ENCODE data around the gene DNASE1L3.

The DNASE1L3 gene

DNA sequence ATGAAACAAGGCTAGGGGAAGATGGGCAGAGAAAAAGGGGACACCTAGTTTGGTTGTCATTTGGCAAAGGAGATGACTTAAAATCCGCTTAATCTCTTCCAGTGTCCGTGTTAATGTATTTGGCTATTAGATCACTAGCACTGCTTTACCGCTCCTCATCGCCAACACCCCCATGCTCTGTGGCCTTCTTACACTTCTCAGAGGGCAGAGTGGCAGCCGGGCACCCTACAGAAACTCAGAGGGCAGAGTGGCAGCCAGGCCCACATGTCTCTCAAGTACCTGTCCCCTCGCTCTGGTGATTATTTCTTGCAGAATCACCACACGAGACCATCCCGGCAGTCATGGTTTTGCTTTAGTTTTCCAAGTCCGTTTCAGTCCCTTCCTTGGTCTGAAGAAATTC lies 39.6 kb downstream of the DNASE1L3 start:
- no peak overlapping the region for H3K27ac ChIP-seq
- no peaks in the 10 kb centered on the region for H3K27me3 ChIP-seq (ENCODE audit: insufficient read depth, low read depth)
- no peak overlapping the region for H2AFZ ChIP-seq (ENCODE audit: low read depth)
- H3K79me2 ChIP-seq (ENCODE audit: insufficient read depth, low read depth): no peaks in the 10 kb centered on the region
- H4K20me1 ChIP-seq (ENCODE audit: insufficient read depth): no peaks in the 10 kb centered on the region
- no peaks in the 10 kb centered on the region for H3K4me1 ChIP-seq (ENCODE audit: low read depth, poor library complexity, severe bottlenecking)
- no peaks in the 10 kb centered on the region for H3K36me3 ChIP-seq (ENCODE audit: insufficient read depth)
- TF ChIP-seq, protein P1, sequence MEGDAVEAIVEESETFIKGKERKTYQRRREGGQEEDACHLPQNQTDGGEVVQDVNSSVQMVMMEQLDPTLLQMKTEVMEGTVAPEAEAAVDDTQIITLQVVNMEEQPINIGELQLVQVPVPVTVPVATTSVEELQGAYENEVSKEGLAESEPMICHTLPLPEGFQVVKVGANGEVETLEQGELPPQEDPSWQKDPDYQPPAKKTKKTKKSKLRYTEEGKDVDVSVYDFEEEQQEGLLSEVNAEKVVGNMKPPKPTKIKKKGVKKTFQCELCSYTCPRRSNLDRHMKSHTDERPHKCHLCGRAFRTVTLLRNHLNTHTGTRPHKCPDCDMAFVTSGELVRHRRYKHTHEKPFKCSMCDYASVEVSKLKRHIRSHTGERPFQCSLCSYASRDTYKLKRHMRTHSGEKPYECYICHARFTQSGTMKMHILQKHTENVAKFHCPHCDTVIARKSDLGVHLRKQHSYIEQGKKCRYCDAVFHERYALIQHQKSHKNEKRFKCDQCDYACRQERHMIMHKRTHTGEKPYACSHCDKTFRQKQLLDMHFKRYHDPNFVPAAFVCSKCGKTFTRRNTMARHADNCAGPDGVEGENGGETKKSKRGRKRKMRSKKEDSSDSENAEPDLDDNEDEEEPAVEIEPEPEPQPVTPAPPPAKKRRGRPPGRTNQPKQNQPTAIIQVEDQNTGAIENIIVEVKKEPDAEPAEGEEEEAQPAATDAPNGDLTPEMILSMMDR (conservative IDR thresholded peaks at IDR 0.05; ENCODE audit: low read depth, low read length): no peak
- no peak overlapping the region for H3K9ac ChIP-seq
- no peak overlapping the region for H3K4me3 ChIP-seq (IDR thresholded peaks at IDR 0.05; ENCODE audit: insufficient read depth, low read depth, low read length)
- H3K4me2 ChIP-seq: no peak overlapping the region

DNA sequence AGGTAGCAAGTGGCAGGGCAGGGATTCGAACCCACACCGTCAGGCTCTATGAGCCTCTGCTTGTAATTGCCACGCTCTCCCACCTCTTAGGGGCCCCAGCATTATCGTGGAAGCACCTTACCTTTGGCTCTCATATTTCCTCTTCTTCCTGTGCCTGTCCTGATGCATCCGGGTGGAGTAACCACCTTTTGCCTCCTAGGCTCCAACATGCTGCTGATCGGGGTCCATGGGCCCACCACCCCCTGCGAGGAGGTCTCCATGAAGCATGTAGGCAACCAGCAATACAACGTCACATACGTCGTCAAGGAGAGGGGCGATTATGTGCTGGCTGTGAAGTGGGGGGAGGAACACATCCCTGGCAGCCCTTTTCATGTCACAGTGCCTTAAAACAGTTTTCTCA lies 40.4 kb downstream of the DNASE1L3 start:
- H3K4me2 ChIP-seq: no peak overlapping the region
- H3K4me1 ChIP-seq (ENCODE audit: low read depth, poor library complexity, severe bottlenecking): no peaks in the 10 kb centered on the region
- no peak overlapping the region for H3K9ac ChIP-seq
- TF ChIP-seq, protein P1 (conservative IDR thresholded peaks at IDR 0.05; ENCODE audit: low read depth, low read length): no peak
- no peak overlapping the region for H3K4me3 ChIP-seq (IDR thresholded peaks at IDR 0.05; ENCODE audit: insufficient read depth, low read depth, low read length)
- H3K27me3 ChIP-seq (ENCODE audit: insufficient read depth, low read depth): no peaks in the 10 kb centered on the region
- H4K20me1 ChIP-seq (ENCODE audit: insufficient read depth): no peaks in the 10 kb centered on the region
- H3K36me3 ChIP-seq (ENCODE audit: insufficient read depth): no peaks in the 10 kb centered on the region
- no peaks in the 10 kb centered on the region for H3K79me2 ChIP-seq (ENCODE audit: insufficient read depth, low read depth)
- H2AFZ ChIP-seq (ENCODE audit: low read depth): no peak overlapping the region
- H3K27ac ChIP-seq: no peak overlapping the region

DNA sequence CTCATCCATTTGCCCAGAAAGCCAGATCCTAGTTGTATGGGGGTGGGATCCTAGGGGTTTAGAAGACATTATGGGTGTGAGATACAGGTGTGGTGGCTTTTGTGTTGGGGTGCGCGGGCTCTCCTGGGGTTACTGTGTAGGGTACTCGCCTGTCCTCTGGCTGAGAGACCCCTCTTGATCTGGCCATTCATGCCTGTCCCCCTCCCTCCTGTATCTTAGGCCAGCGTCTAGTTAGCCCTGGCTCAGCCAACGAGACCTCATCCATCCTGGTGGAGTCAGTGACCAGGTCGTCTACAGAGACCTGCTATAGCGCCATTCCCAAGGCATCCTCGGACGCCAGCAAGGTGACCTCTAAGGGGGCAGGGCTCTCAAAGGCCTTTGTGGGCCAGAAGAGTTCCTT lies 41.4 kb downstream of the DNASE1L3 start:
- Histone ChIP-seq H3K79me2 (ENCODE audit: insufficient read depth, low read depth) (no peaks in the 10 kb centered on the region), H3K4me3 (IDR thresholded peaks at IDR 0.05; ENCODE audit: insufficient read depth, low read depth, low read length) (no peak overlapping the region), H3K4me1 (ENCODE audit: low read depth, poor library complexity, severe bottlenecking) (no peaks in the 10 kb centered on the region), H2AFZ (ENCODE audit: low read depth) (no peak overlapping the region), H3K27ac (no peak overlapping the region), H4K20me1 (ENCODE audit: insufficient read depth) (no peaks in the 10 kb centered on the region), H3K36me3 (ENCODE audit: insufficient read depth) (no peaks in the 10 kb centered on the region), H3K9ac (no peak overlapping the region), H3K27me3 (ENCODE audit: insufficient read depth, low read depth) (no peaks in the 10 kb centered on the region), H3K4me2 (no peak overlapping the region)
- TF ChIP-seq, protein P1 (conservative IDR thresholded peaks at IDR 0.05; ENCODE audit: low read depth, low read length): no peak

DNA sequence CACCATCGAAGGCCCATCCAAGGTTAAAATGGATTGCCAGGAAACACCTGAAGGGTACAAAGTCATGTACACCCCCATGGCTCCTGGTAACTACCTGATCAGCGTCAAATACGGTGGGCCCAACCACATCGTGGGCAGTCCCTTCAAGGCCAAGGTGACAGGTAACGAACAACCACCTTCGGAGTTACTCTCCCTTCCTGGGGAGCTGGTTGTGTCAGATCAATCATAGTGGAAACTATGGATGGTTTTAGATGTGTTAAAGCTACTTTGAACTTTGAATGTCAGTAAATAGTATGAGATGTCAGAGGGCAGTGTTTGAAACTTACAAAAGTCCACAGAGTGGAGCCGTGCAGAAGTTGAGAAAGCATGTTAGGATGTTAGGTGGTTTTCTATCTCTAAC lies 42.3 kb downstream of the DNASE1L3 start:
- Histone ChIP-seq H3K36me3 (ENCODE audit: insufficient read depth) (no peaks in the 10 kb centered on the region), H3K27ac (no peak overlapping the region), H3K4me1 (ENCODE audit: low read depth, poor library complexity, severe bottlenecking) (no peaks in the 10 kb centered on the region), H3K4me2 (no peak overlapping the region), H2AFZ (ENCODE audit: low read depth) (no peak overlapping the region), H3K27me3 (ENCODE audit: insufficient read depth, low read depth) (no peaks in the 10 kb centered on the region), H3K4me3 (IDR thresholded peaks at IDR 0.05; ENCODE audit: insufficient read depth, low read depth, low read length) (no peak overlapping the region), H4K20me1 (ENCODE audit: insufficient read depth) (no peaks in the 10 kb centered on the region), H3K79me2 (ENCODE audit: insufficient read depth, low read depth) (no peaks in the 10 kb centered on the region), H3K9ac (no peak overlapping the region)
- TF ChIP-seq, protein P1 (conservative IDR thresholded peaks at IDR 0.05; ENCODE audit: low read depth, low read length): no peak

Measured in KMS-11 (cell line).